ENCODE results near the gene PNPT1.
"Not testable (repeated sequence)": the region's sequence is repeated elsewhere in the genome, so short reads cannot be mapped to it uniquely, and the experiment has no call there.

PNPT1 gene

DNA sequence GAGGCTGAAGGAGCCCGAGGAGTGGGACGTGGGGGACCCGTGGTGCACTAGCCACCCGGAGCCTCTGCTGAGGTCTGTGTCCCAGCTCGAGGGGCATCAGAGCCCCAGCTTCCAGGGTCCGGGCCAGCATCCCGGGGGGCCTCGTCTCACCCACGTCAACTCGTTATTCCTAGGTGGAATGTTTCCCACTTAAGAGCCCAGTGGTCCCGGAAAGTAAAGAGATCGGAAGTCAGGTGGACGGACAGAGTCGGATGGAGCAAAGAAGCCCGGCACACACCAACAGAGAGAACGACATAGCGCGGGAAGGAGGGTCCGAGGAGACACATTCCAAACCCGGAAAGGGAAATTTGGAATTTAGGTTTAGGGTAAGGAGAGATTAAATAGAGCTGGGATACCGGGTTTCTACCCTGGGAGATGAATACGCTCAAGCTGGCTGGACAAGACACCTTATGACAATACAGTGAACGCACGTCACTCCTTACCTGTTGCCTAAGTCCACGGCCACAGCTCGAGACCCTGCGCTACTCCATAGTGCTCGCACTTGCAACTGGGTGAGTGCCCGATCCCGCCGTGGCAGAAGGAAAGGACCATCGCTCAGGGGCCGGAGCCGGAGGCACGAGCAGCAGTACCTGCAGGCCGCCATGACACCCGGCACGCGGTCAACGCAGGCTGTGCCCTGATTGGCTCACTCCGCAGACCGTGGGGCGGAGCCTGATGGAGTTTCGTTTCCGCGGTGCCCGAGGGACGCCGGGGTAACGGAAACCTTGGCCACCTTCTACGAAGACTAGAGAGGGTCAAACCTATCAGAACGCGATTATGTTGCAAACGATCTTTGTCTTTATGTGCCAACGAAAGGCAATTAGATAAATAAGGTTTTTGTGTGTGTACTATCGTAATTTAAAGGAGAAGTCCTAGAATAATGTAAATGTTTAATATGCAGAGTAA is at the start of gene PNPT1:
Gene PNPT1 (minus strand): TSS at position 664 of the 945 bp plus-strand sequence. CDS start 21 bp downstream, at position 643.
- DNase-seq, result peak; percentile 95

- DNase-seq, result no peak
Observed at GRCh38 chr2:55742996-55743395, 49.4 kb upstream of the PNPT1 start.

- DNase-seq, result not testable (repeated sequence)
Observed at GRCh38 chr2:55736019-55736536, 42.4 kb upstream of the PNPT1 start.

DNA sequence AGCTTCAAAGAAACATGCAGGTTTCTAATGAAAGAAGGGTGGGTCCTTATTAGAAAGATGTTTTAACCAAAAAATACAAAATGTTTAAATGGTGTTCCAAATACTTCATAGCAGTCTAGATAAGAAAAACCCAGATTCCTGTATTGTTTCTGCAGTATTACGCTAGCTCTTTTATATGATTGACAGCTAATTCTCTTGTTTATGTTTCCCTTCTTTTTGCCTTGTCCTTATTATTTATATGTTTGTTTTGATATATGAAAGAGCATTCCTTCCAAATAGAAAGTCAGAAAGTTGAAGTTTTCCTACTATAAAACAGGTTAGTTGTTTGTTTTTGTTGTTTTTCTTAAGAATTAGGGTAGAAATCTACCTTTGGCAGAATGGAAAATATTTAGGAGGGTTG is 41.1 kb upstream of the PNPT1 start:
- DNase-seq, result no peak

GRCh38 chr2:55733335-55733734 is 39.7 kb upstream of the PNPT1 start:
- DNase-seq, result no peak

DNA sequence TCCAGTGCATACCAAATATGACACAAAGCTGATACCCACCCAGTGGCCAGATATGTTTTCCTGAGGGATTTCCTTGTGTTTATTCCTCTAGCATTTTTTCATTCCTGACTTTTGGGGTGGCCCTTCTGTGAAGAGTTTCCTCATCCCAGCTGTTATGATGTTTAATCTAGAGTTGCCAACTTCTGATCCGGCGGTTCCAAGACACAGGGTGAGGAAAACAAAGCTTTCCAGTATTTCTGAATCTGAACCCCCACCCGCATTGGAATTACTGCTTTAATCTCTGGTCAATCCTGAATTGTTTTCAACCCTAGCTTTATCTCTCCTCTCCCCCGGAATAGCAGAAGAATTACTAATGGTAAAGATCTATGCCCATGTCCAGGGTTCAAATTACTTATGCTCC is 39.2 kb upstream of the PNPT1 start:
- DNase-seq, result no peak

DNA sequence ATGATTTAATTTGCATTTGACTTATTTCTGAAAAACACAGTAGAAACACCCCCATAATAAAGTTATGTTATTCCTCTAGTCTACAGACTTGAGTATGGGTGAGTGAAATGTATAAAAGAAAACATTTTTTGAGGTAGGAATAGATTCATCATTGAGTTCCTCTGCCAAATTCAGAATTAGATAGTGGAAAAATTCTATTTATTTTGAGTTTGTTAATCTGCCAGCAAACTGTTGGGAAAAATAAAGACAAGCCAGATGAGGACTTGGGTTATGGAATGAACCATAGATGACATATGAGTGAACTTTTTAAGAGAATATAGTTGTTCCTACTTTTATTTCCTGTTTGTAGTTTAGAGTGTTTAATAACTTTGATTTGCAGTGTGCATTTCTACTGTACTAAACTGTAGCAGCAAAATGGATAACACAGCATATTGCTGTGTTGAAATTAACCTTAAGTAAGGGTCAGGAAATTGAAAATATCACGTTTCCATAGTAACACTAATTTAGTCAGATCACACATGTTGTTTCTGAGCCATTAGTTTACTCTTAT is 35.6 kb upstream of the PNPT1 start:
- DNase-seq, result no peak

- no peak for DNase-seq
Observed at GRCh38 chr2:55721596-55722215, 28.1 kb upstream of the PNPT1 start.

- no peak for DNase-seq
Observed at GRCh38 chr2:55720417-55720816, 26.8 kb upstream of the PNPT1 start.

- DNase-seq, result no peak
Observed at GRCh38 chr2:55719852-55720251, 26.2 kb upstream of the PNPT1 start.

DNA sequence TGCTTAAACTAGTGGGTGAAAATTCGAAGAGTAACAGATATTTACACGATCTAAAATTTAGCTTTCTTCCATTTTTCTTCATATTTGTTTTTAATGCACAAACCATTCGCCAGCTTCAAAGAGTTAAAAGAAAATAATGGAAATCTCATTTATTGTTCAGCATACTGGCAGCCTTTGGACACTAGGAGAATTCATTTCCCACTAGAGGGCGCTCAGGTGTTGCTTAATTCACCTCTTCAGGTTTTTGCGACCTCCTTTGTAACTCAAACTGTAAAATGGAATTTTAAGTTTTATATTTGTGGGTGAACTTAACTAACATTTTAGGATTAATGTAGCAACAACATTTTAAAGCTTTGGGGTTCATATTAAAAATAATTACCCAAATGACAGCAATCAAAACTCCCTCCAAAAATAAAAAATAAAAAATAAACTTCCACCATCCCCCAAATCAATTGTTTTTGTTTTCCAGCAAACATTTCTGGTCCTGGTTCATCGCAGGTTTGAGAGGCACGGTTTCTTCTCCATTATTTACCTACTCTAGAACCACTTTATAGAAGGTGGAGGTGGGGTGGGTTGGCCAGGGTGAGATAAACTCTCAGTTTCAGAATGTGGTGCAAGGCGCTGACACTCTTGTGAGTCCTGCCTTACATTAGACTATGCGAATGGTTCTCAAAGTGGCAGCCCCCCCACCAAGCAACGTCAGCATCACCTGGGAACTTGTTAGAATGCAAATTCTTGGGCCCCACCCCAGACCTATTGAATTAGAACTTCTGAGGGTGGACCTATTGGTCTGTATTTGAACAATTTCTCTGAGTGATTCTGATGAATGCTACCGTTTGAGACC is 24.7 kb upstream of the PNPT1 start:
- peak; percentile 27 to 48 for DNase-seq

DNA sequence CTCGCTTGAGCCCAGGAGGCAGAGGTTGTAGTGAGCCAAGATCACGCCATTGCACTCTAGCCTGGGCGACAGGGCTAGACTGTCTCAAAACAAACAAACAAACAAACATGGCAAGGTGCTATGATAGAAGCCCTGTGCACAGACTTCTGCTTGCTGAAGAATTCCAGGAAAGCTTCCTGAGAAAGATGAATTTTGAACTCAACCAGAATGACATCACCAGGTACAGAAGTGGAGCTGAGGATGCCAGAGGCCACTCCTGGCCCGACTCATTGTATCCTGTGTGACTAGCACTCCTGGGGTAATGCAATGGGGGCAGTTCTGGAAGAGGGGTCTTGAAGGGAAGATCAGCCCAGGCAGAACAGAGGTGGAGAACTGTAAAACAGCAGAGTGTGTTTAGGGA is 22.0 kb upstream of the PNPT1 start:
- DNase-seq, result no peak

GRCh38 chr2:55715178-55715577 is 21.5 kb upstream of the PNPT1 start:
- not testable (repeated sequence) for DNase-seq

GRCh38 chr2:55712477-55713060 is 18.9 kb upstream of the PNPT1 start:
- DNase-seq, result no peak

DNA sequence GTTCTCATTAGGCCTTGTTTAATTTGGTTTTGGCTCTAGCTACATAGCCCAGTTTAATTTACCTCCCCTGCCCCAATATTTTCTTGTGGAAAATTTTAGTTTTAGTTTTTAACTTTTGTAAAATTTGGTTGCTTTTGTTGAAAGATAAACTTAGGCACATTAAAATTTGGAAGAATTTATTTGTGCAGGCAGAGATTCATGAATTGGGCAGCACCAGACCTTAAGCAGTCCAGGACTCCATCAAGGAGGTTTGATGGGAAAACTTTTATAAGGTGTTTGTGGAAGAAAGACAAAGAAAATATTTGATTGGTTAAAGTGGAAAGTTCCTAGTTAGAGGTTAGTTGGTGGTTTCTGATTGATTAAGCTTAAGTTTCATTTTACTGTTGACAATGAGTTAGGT is 16.4 kb upstream of the PNPT1 start:
- no peak for DNase-seq

GRCh38 chr2:55707751-55708150 is 14.1 kb upstream of the PNPT1 start:
- DNase-seq, result no peak

DNA sequence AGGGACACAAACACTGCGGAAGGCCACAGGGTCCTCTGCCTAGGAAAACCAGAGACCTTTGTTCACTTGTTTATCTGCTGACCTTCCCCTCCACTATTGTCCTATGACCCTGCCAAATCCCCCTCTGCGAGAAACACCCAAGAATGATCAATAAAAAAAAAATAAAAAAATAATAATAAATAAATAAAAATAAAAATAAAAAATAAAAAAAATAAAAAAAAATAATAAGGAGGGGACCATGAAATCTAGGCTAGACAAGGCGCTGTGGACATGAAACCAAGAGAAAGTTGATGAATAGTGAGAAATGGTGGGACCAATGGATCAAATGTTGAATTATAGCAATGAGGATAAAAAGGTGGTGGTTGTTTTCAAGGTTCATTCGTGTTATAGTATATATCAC is 12.6 kb upstream of the PNPT1 start:
- not testable (repeated sequence) for DNase-seq

- no peak for DNase-seq
Observed at GRCh38 chr2:55705027-55705653, 11.5 kb upstream of the PNPT1 start.

DNA sequence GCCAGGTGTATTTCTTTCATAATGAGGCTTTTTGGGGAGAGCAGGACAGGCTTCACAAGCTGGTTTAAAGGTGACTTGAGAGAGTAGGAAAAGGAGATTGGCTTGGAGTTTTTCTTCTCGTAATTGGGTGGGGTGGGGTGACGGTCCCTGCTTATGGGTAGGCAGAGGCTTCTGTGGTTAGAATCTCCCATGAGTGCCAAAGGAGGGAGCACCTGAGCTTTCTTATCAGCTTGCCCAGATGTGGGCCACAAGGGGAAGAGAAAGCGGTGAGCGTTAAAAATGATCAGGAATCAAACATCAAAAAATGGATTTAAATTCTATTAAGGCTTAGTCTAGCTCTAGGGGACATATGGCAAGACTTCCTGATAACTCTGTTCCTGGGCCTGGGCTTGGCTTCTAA is 9.7 kb upstream of the PNPT1 start:
- no peak for DNase-seq

DNA sequence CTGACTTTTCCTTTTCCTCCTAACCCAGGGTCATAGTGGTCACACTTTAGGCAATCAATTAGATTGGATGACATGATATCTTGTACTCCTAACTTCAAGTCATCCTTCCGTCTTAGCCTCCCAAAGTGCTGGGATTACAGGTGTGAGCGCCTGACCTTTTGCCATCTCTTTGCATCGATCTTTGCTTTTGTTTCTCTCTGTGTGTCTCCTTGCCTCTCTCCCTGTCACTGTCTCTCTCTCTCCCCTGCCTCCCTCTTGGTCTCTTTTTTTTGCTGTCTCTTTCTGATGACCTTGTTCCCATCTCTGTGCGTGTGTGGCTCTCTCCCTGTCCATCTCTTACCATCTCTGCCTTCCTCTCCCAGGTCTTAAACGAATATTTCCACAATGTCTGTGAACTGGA is 904 bp downstream of the PNPT1 start:
- DNase-seq, result not testable (repeated sequence)

- DNase-seq, result no peak
Observed at GRCh38 chr2:55672630-55673029, 21.0 kb downstream of the PNPT1 start.

GRCh38 chr2:55668956-55669355 is 24.7 kb downstream of the PNPT1 start:
- DNase-seq, result no peak

All from stimulated activated CD4-positive, alpha-beta T cell treated with anti-CD3 and anti-CD28 coated beads, Interleukin-2, amount 100 ng/mL, for 24 hours (primary cell).